Skin of body (tissue), 2 donors: ENCODE measurements around the gene RGN. TPM values are rescaled to one million over a fixed set of nuclear protein-coding genes. Genes with fewer than 3 reads are reported as not detected.
"Not testable (repeated sequence)": the region's sequence is repeated elsewhere in the genome, so short reads cannot be mapped to it uniquely, and the experiment has no call there.

ENCODE experiments used
- DNase-seq: peaks from one replicate; lab custom pipeline; 2025; lab: John Stamatoyannopoulos, UW
- total RNA-seq: library from RNA; depleted of rRNA; stranded (reverse); fragments of >200 nt; gene quantifications from one replicate; pipeline ENCODE4 v1.2.3, GENCODE V29; 2014

Gene RGN
- 3.7 TPM for total RNA-seq

DNA sequence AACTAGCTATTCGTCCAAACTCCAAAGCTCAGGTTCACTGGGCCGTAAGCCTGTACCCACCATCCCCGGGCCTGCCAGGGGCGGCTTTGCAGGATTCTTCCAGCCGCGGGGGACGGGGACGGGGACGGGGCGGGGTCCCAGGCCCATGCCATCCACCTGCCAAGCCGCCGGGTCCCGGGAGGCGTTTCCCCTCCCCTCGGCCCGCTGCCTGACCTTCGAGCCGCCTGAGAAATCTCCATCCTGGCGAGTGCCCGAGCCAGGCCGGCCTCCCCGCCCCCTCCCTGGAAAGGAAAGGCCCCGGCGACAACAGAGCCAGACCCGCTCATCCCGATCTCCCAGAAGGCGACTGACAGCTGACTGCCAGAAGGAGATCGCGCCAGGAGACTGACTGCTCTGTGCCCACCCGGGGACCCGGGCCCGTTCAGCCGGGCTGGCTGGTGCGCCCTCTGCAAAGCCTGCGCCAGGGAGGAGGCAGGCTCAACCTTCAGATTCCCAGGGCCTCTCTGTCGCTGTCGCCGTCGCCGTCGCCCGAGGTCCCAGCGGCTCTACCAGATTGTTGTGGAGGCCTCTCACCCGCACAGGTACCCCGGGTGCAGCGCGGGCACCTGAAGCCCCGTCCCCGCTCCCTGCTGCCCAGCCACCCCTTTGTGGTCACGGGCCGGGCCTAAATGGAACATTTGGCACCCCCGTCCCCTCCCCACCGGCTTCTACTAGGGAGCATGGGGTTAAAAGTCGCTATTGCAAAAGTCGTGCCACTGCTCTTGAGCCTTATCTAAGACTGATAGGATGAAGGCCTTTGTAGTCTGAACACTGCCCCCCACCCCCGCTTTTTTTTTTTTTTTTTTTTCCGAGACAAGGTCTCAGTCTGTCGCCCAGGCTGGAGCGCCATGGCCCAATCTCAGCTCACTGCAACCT lies at the start of gene RGN:
Gene RGN, plus strand, starts transcription at position 315 of the 915 bp plus-strand sequence. CDS start 2,702 bp downstream, outside the sequence.
- DNase-seq = no peak

DNA sequence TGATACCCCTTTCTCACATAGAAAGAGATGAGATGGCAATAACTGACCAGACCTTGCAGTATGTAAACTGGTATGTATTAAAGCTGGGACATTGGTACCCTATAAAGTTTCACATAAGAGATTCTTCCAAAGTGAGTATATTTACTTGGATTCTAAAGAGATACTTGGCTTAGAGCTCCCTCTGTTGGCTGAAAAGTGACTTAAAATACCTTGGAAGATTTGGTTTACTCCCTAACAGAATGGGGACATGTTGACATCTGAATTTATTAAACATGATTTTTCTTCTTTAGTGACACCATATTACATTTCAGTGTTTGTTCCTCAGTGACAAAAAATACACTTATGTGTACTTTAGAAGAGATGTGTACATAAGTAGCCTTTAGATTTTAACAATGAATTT lies 47.9 kb upstream of the RGN start:
- DNase-seq = peak; percentile 27

DNA sequence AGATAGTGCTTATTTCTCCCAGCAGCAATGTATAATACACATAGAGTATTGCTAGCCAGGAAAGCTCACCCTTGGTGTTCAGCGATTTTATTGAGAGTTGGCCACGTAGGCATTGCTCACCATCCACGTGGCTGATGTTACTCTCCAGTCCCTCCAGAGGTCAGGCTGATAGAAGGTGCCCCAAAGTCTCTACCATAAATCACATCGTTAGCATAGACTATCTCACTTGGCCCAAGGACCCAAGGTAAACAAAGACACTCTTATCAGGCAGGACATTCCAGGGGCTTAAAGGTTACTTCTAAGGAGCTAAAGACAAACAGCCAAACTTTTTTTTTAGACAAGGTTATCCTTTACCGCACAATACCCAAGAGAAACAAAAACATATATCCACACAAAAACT lies 30.3 kb upstream of the RGN start:
- no peak for DNase-seq

DNA sequence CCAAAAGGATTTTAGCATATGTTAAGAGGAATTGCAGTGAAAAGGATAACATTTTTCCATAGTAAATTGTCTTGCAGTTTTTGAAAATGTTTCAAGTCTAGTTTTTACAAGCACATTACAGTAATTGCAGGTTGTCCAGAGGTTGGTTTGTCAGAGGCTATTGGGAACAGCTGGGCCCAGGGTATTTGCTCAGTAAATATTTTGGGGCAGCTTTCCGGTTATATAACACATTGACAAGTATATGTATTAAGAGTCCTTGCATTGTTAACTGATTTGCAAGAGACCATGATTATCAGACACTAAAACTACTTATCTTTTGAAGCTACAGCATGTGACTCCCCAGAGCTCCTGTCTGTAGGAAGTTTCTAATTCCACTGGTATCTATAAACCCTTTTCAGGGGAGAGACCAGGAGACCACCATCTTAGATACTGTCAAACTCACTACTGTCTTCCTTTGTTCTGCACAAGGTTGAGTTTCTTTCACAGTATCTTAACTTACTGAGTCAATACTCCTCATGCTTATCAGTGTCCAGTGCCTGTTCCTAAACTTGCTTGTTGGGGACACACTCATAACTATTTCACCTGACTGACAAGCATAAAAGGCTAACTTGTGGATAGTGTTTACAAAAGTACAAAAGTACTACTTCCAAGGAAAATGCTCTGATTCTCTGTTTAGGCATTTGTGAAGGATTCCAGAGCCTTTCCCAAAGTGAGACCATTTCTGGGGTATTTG lies 18.9 kb upstream of the RGN start:
- DNase-seq = no peak

DNA sequence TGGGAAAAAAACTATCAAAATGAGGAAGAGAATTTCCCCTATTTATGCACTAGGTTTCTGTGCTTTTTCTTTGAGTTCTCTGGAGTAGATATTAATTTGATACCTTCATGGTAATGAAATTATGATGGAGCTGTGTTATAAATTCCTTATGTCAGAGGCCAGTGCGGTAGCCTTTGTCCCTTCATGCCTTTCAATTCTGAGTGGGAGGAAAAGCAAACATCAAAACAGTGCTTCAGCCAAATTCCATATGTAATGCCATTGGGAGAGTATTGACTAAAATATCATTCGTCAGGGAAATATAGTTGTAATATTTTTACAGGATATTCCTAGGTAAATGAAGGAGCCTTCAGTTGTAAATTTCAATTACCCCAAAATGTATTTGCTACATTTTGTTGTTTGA lies 17.5 kb upstream of the RGN start:
- DNase-seq = no peak

DNA sequence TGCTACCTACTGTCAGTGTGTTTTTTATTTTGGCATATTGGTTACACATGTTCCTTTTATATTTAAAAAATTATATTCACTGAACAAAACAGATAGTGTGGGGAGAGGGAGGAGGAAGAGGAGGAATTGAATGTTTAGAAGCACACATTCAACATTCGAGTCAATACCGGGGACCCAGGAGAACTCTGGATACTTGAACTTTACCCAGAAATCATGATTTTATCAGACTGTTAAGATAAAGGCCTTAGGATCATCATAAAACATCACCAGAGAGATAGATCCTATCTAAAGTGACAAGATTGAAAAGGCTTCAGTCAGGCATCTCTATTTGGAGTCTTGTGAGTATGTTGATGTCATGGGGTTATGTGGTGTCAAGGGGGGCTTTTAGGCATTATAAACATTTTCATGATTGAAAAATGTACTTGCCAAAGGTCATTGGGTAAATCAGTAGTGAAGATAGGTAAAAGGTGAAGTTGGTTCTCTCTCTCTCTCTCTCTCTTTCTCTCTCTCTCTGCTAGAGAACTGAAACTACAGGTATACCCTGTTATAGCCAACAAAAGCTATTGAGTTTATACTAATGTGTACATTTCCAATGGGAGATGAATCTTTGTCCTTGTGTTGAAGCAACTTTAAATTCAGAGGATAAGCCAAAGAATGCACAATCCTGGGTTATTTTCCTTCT lies 16.9 kb upstream of the RGN start:
- DNase-seq = no peak

DNA sequence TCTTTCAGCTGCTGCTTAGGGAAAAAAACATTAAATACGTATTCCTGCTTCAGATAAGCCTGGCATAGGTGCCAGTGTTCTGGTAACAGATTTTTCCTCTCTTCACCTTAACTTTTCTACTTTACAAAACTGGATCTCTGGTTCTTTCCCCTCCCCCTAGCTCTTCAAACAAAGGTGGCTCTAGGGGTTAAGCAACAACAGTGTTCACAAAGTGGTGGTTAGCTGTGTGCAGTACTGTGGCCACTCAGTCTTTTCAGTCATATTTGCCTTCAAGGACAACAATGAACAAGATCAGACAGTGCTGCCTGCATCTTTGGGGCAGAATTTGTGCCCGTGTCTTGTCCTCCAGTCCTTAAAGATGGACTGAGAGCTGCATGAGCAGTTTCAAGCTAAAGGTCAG lies 15.1 kb upstream of the RGN start:
- DNase-seq = no peak

DNA sequence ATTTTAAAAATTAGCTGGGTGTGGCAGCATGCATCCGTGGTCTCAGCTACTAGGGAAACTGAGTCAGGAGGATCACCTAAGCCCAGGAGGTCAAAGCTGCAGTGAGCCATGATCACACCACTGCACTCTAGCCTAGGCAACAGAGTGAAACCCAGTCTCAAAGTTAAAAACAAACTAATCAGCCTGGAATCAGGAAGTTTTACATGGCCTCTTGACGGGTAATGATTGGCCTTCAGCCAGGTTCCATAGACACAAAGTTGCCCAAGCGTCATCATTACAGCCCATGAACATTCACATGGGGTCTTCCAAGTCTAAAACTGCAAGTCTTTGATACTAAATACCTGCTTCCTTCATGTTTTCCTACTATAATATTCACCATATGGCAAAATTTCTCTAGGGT lies 10.0 kb upstream of the RGN start:
- no peak for DNase-seq

DNA sequence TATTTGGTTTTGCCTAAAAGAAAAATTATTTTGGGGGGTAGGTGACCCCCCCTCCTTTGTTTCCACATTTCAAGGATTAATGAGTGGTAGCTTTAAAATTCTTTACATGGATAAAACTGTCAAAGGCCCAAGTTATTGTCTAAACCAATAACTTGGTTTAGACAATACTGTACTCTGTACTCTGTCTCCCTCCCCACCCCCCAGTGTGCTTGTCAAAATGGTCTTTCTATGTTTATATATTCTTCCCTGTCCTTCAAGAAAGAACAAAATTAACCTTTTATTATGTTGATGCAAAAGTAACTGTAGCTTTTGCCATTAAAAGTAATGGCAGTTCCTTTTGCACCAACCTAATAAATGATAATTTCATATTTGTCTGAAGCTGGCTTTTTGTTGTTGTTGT lies 9.5 kb upstream of the RGN start:
- no peak for DNase-seq

DNA sequence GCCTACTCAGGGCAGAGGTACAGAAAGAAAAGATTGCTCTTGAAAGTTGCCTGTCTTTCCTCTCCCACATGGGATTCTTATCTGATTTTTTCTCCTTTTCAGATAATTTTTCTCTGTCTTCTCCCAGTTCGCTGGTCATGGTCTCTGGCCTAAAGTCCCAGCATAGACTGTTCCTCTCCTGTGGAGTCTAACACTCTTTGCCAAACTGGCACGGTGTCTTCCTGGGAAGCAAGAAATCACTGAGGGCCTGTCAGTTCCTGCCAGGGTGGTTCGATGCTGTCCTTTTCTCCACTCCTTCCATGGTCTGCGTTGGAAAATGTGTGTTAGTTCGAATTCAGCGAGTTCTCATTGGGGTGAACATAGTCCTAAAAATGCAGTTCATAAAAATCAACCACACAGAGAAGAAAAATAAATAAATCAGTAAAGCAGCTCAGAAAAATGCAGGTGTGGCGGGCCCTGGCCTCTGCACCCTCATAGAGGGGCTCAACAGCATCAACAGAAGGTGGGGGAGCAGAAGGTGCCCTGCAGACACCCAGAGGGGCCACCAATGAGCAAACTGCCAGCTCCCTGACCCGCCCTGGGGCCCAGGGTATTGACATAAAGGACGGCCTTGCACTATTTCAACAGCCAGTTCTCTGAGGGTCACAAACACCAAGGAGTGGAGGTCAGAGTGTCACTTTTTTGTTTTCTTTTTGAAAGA lies 2.1 kb downstream of the RGN start:
- no peak for DNase-seq

DNA sequence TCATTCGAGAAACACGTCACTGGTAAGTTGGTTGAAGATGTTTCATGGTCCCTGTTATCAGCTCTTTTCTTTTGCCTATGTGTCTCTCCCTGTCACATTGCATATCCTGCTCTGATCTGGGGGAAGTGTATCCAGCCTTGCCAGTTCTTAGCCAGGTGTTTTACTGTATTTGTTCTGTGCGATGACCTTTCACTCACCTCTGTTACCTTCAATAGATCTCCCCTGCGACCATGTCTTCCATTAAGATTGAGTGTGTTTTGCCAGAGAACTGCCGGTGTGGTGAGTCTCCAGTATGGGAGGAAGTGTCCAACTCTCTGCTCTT lies 2.6 kb downstream of the RGN start:
- no peak for DNase-seq

DNA sequence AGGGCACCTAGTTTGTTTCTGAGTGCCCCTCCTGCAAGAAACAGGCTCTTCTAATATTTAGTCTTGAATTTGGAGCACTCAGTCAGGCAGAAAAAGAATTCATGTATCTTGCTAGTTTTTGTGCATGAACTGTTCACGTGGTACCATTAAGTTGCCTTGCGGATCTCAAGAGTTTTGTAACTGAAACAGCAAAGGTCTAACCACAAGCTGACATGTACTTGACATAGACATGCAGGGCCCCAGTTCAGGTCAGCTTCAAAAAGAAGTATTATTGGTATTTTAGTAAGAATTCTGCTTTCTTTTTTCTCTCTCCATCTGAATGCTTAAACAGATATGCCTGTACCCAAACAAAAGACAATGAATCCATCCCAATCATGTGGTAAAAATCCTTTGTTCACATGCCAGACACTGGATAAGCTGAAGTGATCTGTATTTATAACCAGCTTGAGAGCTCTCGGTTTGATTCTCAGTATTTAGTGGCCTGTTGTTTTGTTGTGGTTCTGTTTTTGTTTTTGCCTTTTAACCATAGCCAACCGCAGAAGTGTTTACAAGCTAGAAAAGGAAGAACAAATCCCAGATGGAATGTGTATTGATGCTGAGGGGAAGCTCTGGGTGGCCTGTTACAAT lies 13.0 kb downstream of the RGN start:
- DNase-seq = no peak

DNA sequence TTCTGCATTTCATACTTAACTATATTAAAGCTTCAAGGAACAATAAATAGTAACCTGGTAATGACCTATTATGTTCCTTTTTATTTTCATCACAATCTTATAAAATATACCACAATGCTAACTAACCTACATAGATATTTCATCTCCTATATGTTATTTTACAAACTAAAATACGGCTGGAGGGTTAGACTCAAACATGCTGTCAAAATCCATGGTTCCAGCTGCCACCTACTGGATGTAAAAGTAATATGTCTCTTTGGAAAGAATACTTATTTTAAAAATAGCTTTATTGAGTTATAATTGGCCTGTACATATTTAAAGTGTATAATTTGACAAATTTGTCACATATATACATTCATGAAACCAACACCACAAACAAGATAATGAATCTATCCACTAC lies 15.0 kb downstream of the RGN start:
- no peak for DNase-seq

DNA sequence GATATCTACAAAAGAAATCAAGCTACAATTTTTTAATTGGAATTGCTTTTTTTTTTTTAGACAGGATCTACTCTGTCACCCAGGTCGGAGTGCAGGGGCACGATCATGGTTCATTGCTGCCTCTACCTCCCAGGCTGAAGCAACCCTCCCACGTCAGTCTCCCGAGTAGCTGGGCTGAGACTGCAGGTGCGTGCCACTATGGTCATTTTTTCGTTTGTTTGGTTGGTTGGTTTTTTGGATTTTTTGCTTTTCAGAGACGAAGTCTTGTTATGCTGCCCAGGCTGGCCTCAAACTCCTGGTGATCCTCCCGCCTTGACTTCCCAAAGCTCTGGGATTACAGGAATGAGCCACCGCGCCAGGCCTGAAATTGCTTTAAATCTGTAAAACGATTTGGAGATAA lies 15.6 kb downstream of the RGN start:
- DNase-seq = no peak

DNA sequence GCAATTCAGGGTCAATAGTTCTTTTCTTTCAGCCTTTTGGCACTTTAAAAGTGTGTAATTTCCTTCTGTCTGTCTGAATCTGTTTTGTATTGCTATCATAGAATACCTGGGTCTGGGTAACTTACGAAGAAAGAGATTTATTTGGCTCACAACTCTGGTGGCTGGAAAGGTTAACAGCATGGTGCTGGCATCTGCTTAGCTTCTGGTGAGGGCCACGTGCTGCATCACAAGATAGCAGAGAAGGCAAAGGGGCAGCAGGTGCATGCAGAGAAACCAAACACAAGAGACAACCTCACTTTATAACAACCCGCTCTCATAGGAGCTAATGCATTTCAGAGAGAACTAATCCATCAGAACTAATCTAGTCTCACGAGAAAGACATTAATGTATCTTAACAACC lies 18.8 kb downstream of the RGN start:
- no peak for DNase-seq

DNA sequence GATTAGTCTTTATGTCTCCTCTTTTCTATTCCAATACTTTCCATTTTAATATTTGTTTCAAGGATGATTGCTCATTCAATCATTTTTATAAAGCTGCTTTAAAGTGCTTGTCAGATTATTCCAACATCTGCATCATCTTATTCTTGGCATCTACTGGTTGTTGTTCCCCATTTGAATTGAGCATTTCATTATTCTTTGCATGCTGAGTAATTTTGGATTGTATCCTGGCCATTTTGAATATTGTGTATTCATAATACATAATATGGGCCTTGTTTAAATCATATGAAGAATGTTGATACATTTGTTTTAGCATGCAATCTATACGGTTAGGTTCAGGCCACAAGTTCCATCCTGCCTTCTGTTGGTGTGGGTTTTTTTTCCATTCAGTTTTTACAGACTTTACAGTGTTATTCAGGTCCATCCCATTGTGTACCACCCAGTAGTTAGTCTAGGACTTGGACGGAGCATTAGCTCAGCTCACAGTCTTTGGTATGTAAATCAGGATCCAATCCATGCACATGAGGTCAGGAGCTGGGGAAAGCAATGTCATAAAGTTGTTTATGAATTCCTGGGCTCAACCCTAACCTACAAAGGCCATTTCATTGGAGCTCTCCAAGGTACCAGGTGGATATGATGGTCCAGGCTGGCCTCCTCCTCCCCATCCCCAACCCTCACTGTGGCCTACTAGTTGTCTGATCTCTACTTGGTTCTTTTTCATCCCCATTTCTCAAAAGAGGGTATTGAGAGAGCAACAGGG lies 20.3 kb downstream of the RGN start:
- DNase-seq = no peak

DNA sequence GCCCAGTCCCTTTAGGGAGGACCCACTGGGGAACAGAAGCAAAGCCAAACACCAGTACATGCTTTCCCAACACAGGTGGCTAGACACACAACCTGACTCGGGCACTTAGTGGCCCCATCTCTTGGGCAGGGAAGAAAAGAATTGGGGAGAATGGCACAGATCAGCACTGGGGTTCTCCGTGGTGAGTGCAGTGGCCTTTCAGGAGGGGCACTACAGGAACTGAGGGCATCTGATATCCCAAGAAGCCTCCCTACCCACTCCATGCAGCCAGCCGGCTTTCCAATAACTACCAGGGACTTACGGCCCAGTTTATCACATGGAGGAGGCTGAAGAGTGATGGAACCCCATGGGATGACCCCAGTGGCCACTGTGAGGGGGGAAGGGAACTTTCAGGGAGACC lies 23.0 kb downstream of the RGN start:
- DNase-seq = no peak

DNA sequence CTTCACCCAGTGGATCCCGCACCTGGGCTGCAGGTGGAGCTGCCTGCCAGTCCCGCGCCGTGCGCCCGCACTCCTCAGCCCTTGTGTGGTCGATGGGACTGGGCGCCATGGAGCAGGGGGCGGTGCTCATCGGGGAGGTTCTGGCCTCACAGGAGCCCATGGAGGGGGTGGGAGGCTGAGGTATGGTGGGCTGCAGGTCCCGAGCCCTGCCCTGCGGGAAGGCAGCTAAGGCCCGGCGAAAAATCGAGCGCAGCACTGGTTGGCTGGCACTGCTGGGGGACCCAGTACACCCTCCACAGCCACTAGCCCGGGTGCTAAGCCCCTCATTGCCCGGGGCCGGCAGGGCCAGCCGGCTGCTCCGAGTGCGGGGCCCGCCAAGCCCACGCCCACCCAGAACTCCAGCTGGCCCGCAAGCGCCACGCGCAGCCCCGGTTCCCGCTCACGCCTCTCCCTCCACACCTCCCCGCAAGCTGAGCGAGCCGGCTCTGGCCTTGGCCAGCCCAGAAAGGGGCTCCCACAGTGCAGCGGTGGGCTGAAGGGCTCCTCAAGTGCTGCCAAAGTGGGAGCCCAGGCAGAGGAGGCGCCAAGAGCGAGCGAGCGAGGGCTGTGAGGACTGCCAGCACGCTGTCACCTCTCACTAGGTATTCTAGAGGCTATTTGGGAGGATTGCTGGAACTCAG lies 32.8 kb downstream of the RGN start:
- not testable (repeated sequence) for DNase-seq

DNA sequence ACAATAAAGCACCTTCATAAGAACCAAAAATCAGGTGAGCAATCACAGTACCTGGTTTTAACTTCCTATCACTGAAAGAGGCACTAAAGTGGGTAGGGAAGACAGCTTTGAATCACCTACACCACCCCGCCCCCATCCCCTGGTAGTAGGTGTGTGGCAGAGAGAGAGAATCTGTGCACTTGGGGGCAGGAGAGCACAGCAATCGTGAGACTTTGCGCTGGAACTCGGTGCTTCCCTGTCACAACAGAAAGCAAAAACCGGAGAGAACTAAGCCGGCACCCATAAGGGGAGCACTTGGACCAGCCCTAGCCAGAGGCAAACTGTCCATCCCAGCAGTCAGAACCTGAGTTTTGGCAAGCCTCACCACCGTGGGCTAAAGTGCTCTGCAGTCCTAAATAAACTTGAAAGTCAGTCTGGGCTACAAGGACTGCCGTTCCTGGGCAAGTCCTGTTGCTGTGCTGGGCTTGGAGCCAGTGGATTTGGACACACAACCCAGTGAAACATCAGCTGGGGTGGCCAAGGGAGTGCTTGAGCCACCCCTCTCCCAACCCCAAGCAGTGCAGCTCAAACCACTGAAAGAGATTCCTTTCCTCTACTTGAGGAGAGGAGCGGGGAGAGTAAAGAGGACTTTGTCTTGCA lies 34.2 kb downstream of the RGN start:
- DNase-seq = no peak
